Measurements from ENCODE around the gene DPH7. TPM values are rescaled to one million over a fixed set of nuclear protein-coding genes. Genes with fewer than 3 reads are reported as not detected.
"Not testable (repeated sequence)": the region's sequence is repeated elsewhere in the genome, so short reads cannot be mapped to it uniquely, and the experiment has no call there.

DPH7 gene
- polyA plus RNA-seq, 1 donor from 2014 or later, result 145 TPM

GRCh38 chr9:137540536-137540935 lies 38.2 kb downstream of the DPH7 start:
- no peaks in the 10 kb centered on the region for H4K20me1 ChIP-seq (ENCODE audit: insufficient read depth)
- H2AFZ ChIP-seq (ENCODE audit: low read depth, low read length), result no peak overlapping the region
- no peaks in the 10 kb centered on the region for H3K36me3 ChIP-seq (ENCODE audit: insufficient read depth, low read length)
- no peaks in the 10 kb centered on the region for H3K9me3 ChIP-seq (ENCODE audit: low read length)
- no peaks in the 10 kb centered on the region for H3K9me2 ChIP-seq (ENCODE audit: insufficient read depth, low read length)
- no peak overlapping the region for H3K4me2 ChIP-seq (ENCODE audit: low read length)
- no peaks in the 10 kb centered on the region for H3K27me3 ChIP-seq (ENCODE audit: insufficient read depth, low read depth, low read length)
- no peak overlapping the region for H3K4me3 ChIP-seq (ENCODE audit: low read length)
- no peak overlapping the region for H3K9ac ChIP-seq (ENCODE audit: low read length)
- no peaks in the 10 kb centered on the region for H3F3A ChIP-seq (ENCODE audit: insufficient read depth, low read length, poor library complexity, severe bottlenecking)
- H3K79me2 ChIP-seq (replicated peaks; ENCODE audit: insufficient read depth, low read length), result no peaks in the 10 kb centered on the region
- TF ChIP-seq MXI1 (conservative IDR thresholded peaks at IDR 0.05; ENCODE audit: poor library complexity, severe bottlenecking), result no peak
- TF ChIP-seq, protein P1, sequence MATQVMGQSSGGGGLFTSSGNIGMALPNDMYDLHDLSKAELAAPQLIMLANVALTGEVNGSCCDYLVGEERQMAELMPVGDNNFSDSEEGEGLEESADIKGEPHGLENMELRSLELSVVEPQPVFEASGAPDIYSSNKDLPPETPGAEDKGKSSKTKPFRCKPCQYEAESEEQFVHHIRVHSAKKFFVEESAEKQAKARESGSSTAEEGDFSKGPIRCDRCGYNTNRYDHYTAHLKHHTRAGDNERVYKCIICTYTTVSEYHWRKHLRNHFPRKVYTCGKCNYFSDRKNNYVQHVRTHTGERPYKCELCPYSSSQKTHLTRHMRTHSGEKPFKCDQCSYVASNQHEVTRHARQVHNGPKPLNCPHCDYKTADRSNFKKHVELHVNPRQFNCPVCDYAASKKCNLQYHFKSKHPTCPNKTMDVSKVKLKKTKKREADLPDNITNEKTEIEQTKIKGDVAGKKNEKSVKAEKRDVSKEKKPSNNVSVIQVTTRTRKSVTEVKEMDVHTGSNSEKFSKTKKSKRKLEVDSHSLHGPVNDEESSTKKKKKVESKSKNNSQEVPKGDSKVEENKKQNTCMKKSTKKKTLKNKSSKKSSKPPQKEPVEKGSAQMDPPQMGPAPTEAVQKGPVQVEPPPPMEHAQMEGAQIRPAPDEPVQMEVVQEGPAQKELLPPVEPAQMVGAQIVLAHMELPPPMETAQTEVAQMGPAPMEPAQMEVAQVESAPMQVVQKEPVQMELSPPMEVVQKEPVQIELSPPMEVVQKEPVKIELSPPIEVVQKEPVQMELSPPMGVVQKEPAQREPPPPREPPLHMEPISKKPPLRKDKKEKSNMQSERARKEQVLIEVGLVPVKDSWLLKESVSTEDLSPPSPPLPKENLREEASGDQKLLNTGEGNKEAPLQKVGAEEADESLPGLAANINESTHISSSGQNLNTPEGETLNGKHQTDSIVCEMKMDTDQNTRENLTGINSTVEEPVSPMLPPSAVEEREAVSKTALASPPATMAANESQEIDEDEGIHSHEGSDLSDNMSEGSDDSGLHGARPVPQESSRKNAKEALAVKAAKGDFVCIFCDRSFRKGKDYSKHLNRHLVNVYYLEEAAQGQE (IDR thresholded peaks at IDR 0.05; ENCODE audit: borderline replicate concordance), result no peak
- H3K27ac ChIP-seq (ENCODE audit: low read length), result no peak overlapping the region

- Histone ChIP-seq H3K9me3 (ENCODE audit: low read length) (no peaks in the 10 kb centered on the region), H3K27ac (ENCODE audit: low read length) (no peak overlapping the region), H3K79me2 (replicated peaks; ENCODE audit: insufficient read depth, low read length) (no peaks in the 10 kb centered on the region)
Observed at GRCh38 chr9:137538058-137538457, 40.7 kb downstream of the DPH7 start.

DNA sequence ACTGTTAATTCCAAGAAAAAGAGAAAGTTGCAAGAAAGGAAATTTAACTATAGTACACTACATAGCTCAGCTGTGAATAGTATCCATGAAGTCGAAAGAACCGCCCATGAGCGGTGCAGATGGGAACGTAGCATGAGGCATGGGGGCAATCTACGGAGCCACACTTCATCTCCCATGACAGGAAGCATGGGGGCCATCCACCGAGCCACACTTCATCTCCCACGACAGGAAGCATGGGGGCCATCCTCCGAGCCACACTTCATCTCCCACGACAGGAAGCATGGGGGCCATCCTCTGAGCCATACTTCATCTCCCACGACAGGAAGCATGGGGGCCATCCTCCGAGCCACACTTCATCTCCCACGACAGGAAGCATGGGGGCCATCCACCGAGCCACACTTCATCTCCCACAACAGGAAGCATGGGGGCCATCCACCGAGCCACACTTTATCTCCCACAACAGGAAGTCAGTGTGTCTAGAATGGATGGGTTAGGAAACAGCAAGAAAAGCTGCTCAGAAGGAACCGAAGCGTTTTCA lies 42.1 kb downstream of the DPH7 start:
- not testable (repeated sequence) for H3K36me3 ChIP-seq (ENCODE audit: insufficient read depth, low read length); H3K27ac ChIP-seq (ENCODE audit: low read length); H3K79me2 ChIP-seq (replicated peaks; ENCODE audit: insufficient read depth, low read length); H3F3A ChIP-seq (ENCODE audit: insufficient read depth, low read length, poor library complexity, severe bottlenecking); H3K9me3 ChIP-seq (ENCODE audit: low read length); H4K20me1 ChIP-seq (ENCODE audit: insufficient read depth); H3K27me3 ChIP-seq (ENCODE audit: insufficient read depth, low read depth, low read length); H3K9me2 ChIP-seq (ENCODE audit: insufficient read depth, low read length); H2AFZ ChIP-seq (ENCODE audit: low read depth, low read length); H3K4me3 ChIP-seq (ENCODE audit: low read length); H3K4me2 ChIP-seq (ENCODE audit: low read length); H3K9ac ChIP-seq (ENCODE audit: low read length)

More at GRCh38 chr9:137538058-137538457, 40.7 kb downstream of the DPH7 start:
- TF ChIP-seq EP300 (conservative IDR thresholded peaks at IDR 0.05; ENCODE audit: poor library complexity, severe bottlenecking) (no peak), SMC3 (conservative IDR thresholded peaks at IDR 0.05; ENCODE audit: poor library complexity) (no peak), POLR2AphosphoS5 (IDR thresholded peaks at IDR 0.05) (no peak), TAF1 (IDR thresholded peaks at IDR 0.05; ENCODE audit: low read depth) (no peak), RAD21 (conservative IDR thresholded peaks at IDR 0.05) (no peak), EZH2 (IDR thresholded peaks at IDR 0.05; ENCODE audit: borderline replicate concordance, insufficient read depth, low read length, poor library complexity, severe bottlenecking) (no peak), MXI1 (conservative IDR thresholded peaks at IDR 0.05; ENCODE audit: poor library complexity, severe bottlenecking) (no peak)
- TF ChIP-seq, protein P2, sequence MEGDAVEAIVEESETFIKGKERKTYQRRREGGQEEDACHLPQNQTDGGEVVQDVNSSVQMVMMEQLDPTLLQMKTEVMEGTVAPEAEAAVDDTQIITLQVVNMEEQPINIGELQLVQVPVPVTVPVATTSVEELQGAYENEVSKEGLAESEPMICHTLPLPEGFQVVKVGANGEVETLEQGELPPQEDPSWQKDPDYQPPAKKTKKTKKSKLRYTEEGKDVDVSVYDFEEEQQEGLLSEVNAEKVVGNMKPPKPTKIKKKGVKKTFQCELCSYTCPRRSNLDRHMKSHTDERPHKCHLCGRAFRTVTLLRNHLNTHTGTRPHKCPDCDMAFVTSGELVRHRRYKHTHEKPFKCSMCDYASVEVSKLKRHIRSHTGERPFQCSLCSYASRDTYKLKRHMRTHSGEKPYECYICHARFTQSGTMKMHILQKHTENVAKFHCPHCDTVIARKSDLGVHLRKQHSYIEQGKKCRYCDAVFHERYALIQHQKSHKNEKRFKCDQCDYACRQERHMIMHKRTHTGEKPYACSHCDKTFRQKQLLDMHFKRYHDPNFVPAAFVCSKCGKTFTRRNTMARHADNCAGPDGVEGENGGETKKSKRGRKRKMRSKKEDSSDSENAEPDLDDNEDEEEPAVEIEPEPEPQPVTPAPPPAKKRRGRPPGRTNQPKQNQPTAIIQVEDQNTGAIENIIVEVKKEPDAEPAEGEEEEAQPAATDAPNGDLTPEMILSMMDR (IDR thresholded peaks at IDR 0.05; ENCODE audit: poor library complexity, severe bottlenecking), result no peak
- TF ChIP-seq, protein P1 (IDR thresholded peaks at IDR 0.05; ENCODE audit: borderline replicate concordance), result no peak
- H3F3A ChIP-seq (ENCODE audit: insufficient read depth, low read length, poor library complexity, severe bottlenecking), result no peaks in the 10 kb centered on the region
- H3K9me2 ChIP-seq (ENCODE audit: insufficient read depth, low read length), result no peaks in the 10 kb centered on the region
- H3K36me3 ChIP-seq (ENCODE audit: insufficient read depth, low read length), result no peaks in the 10 kb centered on the region
- H3K27me3 ChIP-seq (ENCODE audit: insufficient read depth, low read depth, low read length), result no peaks in the 10 kb centered on the region
- H3K4me2 ChIP-seq (ENCODE audit: low read length), result no peak overlapping the region
- no peak overlapping the region for H3K9ac ChIP-seq (ENCODE audit: low read length)
- no peak overlapping the region for H2AFZ ChIP-seq (ENCODE audit: low read depth, low read length)
- H4K20me1 ChIP-seq (ENCODE audit: insufficient read depth), result no peaks in the 10 kb centered on the region
- no peak overlapping the region for H3K4me3 ChIP-seq (ENCODE audit: low read length)

All from neural cell (in vitro differentiated cells).